IPS DF 6.9 (cell line): ENCODE data around the gene CYP19A1.

Source experiments
- DNase-seq: peaks from one replicate; pipeline ENCODE4 v3.0.0-alpha.2; 2013; ENCODE audit warnings: low read depth, low spot score
- H3K27ac ChIP-seq: one replicate; pipeline ENCODE4 v1.5.1; 2013; ENCODE audit warnings: low read length, control low read depth
- H3K27me3 ChIP-seq: 2 replicates; pipeline ENCODE4 v1.6.1; 2013; ENCODE audit warnings: mild to moderate bottlenecking, low read length; ENCODE audit not compliant: control insufficient read depth, insufficient read depth
- H3K36me3 ChIP-seq: 2 replicates; pipeline ENCODE4 v1.6.1; 2013; ENCODE audit warnings: low read length; ENCODE audit not compliant: control insufficient read depth, insufficient read depth
- H3K4me1 ChIP-seq: 2 replicates; pipeline ENCODE4 v1.6.1; 2013; ENCODE audit warnings: low read length; ENCODE audit not compliant: control insufficient read depth, insufficient read depth
- H3K4me3 ChIP-seq: 2 replicates; pipeline ENCODE4 v1.5.1; 2013; ENCODE audit warnings: mild to moderate bottlenecking, low read length
- H3K9me3 ChIP-seq: 2 replicates; pipeline ENCODE4 v1.6.1; 2013; ENCODE audit warnings: low read length, inconsistent platforms; ENCODE audit not compliant: control insufficient read depth, insufficient read depth
- WGBS: extraction: QIAGEN DNeasy Blood & Tissue Kit; methylation state at CpG from one replicate; pipeline ENCODE4 v1.1.7; 2013; ENCODE audit warnings: mixed read lengths, missing lambda C conversion rate; ENCODE audit not compliant: insufficient read length, insufficient coverage; 5-methylcytosine and 5-hydroxymethylcytosine counted together

Gene CYP19A1

DNA sequence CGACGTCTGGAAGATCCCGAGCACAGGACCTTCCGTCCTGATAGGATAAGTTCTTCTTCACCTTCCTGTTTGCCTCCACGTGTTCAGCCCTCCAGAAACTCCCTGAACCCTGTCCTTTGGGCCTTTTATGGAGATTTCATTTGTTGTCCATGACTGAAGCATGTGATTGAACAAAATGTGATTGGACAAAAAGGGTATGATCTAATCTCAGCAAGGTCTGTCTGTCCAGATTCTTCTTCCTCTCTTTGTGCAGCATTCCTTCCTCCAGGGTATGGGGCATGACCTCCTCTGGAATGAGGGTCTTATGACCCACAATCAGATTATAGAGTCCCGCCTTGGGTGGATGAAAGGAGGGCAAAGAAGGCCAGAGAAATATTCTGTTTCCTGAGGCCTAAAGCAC is at the start of gene CYP19A1:
Gene CYP19A1 (minus strand): TSS at position 101 of the 400 bp plus-strand sequence. CDS start 95,684 bp downstream, outside the sequence.
- Histone ChIP-seq H3K9me3 (no peaks in the 10 kb centered on the region), H3K4me1 (peaks cover 2% of the 10 kb centered on the region; the same call in 1 of the 2 replicates), H3K27ac (no peak within 1 kb of the TSS), H3K4me3 (no peak within 1 kb of the TSS), H3K27me3 (peaks cover 24% of the 10 kb centered on the region), H3K36me3 (no peaks in the 10 kb centered on the region; the same call in 1 of the 2 replicates)
- no peak for DNase-seq
- WGBS = no CpG with 5 or more reads among the region's 6 CpGs

DNA sequence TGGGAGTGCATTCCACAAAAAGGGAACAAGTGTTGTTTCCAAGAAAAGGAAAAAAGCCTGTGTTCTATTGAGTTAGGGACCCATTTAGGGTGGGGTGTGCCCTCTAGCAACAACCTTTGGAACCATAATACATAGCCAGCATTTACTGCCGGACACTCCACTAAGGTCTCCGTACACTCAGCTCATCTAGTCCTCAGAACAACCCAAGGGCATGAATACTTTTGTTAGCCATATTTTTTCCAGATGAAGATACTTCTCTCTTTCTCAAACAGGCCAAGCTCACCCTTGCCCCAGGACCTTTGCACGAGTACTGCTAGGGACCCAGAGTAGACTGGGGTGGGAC is 49.3 kb upstream of the CYP19A1 start:
- H3K27ac ChIP-seq = no peak overlapping the region
- no peaks in the 10 kb centered on the region for H3K9me3 ChIP-seq

DNA sequence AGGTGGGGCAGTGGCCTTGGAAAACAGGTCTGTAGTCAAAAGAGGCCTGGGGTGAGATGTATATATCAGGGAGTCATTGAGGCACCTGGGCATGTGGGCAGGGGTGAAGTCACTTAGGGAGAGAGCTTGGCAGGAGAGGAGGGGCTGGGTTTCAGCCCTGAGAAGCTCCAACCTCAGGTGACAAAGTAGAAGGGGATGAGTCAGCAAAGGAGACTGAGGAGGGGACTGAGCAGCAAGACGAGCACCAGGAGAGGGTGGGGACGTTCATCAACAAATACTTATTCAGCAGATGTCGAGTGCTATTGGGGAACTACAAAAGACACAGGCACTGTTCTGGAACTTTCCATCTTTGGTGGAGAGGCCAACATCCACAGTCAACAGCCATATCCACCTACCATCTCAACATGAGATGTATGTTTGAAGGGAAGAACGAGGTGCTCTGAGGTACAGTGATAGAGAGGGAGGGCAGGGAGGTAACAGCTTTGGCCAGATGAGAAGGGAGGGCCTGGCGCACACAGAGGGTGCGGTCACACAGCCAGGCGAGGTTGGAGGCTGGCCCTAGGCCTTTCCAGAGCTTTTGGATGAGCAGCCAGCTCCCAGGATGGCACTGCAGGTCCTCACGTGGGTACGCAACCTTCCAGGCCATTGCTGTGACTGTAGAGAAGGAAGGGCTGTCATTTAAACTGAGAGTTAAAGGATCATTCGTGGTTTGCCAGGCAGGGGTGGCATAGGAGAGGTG is 48.7 kb upstream of the CYP19A1 start:
- Histone ChIP-seq H3K9me3 (no peaks in the 10 kb centered on the region), H3K4me1 (peaks cover 3% of the 10 kb centered on the region), H3K36me3 (no peaks in the 10 kb centered on the region), H3K27ac (no peak overlapping the region), H3K27me3 (no peaks in the 10 kb centered on the region), H3K4me3 (no peak overlapping the region)
- no peak for DNase-seq
- WGBS = no CpG with 5 or more reads among the region's 10 CpGs

More for the DNA sequence above, 49.3 kb upstream of the CYP19A1 start:
- DNase-seq = no peak
- Histone ChIP-seq H3K27me3 (no peaks in the 10 kb centered on the region), H3K4me1 (peaks cover 3% of the 10 kb centered on the region), H3K4me3 (no peak overlapping the region), H3K36me3 (no peaks in the 10 kb centered on the region)
- WGBS = no CpG with 5 or more reads among the region's 3 CpGs

DNA sequence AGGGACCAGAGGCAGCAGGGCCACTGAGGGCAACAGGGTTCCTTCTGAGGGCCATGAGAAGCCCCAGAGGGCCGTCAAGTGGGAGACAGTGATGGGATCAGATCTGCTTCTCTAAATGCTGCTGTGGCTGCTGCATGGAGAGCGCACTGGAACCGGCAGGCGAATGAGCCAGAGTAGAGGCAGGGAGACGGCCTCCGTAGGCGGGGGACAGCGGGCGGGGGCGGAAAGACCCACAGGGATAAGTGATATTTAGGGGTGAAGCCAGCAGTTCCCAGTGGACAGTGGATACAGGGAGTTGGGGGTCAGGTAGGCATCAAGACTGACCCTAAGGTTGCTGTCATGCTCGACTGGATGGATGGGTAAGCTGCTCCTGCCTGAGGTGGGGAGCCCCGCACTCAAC is 48.1 kb upstream of the CYP19A1 start:
- no peak for DNase-seq
- WGBS = no CpG with 5 or more reads among the region's 12 CpGs
- Histone ChIP-seq H3K36me3 (no peaks in the 10 kb centered on the region), H3K27ac (no peak overlapping the region), H3K4me3 (no peak overlapping the region), H3K9me3 (no peaks in the 10 kb centered on the region), H3K4me1 (peaks cover 3% of the 10 kb centered on the region), H3K27me3 (no peaks in the 10 kb centered on the region)

DNA sequence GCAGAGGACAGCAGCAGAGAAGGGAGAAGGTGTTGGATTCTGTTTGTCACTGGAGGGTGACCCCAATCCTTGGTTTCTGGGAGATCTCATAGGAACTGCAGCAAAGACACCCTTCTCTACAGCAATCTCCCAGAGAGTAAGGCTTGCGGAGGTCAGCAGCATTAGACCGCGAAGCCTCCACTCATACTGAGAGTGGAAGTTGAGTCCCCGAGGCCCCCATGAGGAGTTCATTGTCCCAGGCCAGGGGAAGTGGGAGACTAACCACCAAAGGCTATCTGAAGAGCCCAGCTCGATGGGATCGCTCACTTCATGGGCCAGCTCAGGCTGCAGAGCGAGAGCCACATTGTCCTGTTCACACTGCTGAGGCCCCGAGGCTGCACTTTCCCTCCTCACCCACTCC is 47.6 kb upstream of the CYP19A1 start:
- H3K27ac ChIP-seq = no peak overlapping the region
- H3K4me1 ChIP-seq = peaks cover 3% of the 10 kb centered on the region; the same call in 1 of the 2 replicates
- no peaks in the 10 kb centered on the region for H3K36me3 ChIP-seq
- DNase-seq = no peak
- H3K9me3 ChIP-seq = no peaks in the 10 kb centered on the region
- no peak overlapping the region for H3K4me3 ChIP-seq
- H3K27me3 ChIP-seq = no peaks in the 10 kb centered on the region
- WGBS = no CpG with 5 or more reads among the region's 8 CpGs

DNA sequence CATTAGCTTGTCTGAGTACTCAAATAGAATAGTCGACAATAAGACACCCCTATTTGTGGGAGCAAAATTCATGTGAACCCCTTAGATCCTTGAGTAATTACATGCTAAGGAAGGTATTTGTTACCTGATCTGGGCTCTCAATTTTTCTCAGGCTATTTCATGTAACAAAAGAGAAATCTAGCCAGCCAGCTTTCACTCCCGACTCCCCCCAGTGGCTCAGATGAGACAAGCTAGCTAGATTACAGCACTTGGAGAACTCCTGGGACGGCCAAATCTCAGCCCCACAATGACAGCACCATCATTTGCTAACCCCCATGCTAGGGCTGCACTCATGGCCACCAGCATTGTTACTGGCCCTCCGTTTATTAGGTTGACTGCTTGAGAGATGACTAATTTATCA is 44.4 kb upstream of the CYP19A1 start:
- no peaks in the 10 kb centered on the region for H3K9me3 ChIP-seq
- H3K36me3 ChIP-seq = no peaks in the 10 kb centered on the region
- WGBS = no CpG with 5 or more reads among the region's 4 CpGs
- H3K27ac ChIP-seq = no peak overlapping the region
- no peak overlapping the region for H3K4me3 ChIP-seq
- H3K4me1 ChIP-seq = no peaks in the 10 kb centered on the region
- peak; percentile 37 for DNase-seq
- H3K27me3 ChIP-seq = no peaks in the 10 kb centered on the region

DNA sequence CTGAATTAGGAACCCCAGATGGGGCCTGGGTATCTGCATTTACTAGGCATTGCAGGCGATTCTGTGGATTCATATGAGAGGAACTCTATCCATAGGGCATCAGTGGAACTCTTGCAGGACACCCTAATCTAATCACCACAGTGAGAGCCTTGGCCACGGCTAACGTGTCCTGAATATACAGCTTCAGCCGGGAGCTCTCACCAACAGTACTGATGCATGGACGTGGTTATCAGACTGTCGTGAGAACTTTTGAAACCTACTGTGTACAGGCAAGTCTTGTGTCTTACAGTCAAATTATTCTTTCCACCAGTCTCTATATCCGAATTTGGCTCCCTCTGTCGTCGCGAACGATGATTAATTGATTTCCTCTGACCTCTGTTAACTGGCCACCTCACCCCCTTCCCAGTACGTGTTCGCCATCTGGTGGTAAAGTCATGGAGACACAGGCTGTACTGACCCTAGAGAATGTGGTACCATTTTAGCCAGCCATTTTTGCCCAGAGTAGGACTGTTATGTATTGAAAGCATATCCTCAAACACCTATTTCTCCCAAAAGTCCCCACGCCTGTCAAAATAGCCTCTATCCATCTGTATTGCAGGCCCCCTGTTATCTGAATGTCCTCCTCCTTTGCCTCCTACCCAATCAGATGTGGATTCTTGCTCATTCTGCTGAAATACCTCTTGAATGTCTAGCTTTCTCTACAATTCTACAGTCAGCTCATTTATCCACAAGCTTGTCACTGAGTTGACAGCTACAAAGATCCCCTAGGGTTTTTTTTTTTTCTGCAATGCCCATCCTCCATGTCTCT is 42.8 kb upstream of the CYP19A1 start:
- Histone ChIP-seq H3K36me3 (no peaks in the 10 kb centered on the region), H3K27me3 (no peaks in the 10 kb centered on the region), H3K4me1 (no peaks in the 10 kb centered on the region), H3K9me3 (no peaks in the 10 kb centered on the region), H3K27ac (no peak overlapping the region), H3K4me3 (no peak overlapping the region)
- no CpG with 5 or more reads among the region's 14 CpGs for WGBS
- DNase-seq = peak; percentile 39

DNA sequence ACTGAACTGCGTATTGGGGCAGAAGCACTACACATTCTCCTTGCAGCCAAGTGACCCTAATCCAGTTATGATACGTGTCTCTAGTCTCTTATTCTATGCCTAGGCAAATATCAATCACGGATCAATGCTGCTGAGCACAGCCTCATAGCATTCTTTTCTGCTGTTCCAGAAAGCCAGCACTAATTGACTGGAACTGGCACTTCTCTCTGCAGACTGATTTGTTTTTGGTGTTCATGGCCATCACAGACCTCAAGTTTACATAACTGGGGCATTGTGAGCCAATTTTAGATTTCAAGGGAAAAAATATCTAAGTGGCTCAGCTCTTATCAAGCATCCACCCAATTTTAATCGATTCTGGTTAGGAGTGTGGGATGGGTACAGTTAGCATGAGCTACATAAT is 41.0 kb upstream of the CYP19A1 start:
- Histone ChIP-seq H3K27ac (no peak overlapping the region), H3K9me3 (no peaks in the 10 kb centered on the region), H3K27me3 (no peaks in the 10 kb centered on the region), H3K4me3 (no peak overlapping the region), H3K4me1 (no peaks in the 10 kb centered on the region), H3K36me3 (no peaks in the 10 kb centered on the region)
- no peak for DNase-seq
- WGBS = no CpG with 5 or more reads among the region's 4 CpGs

DNA sequence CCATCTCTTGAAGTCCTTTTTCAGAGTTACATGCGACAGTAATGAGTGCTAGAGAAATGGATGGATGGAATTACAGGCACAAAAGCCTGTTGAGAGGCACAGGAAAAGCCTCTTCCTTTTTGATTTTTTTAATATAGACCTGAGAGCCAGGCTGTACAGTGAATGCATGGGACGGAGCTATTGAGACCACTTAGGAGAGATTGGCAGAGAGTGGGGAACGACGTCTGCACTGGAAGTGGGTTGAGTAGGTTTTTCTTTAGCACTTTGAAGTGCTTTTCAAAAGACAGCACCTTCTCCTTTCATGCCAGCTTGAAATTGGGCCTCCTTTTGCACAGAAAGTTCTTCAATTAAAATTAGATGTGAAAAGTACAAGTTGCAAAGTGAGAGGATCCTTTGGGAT is 40.0 kb upstream of the CYP19A1 start:
- no CpG with 5 or more reads among the region's 4 CpGs for WGBS
- Histone ChIP-seq H3K4me3 (no peak overlapping the region), H3K4me1 (no peaks in the 10 kb centered on the region)

DNA sequence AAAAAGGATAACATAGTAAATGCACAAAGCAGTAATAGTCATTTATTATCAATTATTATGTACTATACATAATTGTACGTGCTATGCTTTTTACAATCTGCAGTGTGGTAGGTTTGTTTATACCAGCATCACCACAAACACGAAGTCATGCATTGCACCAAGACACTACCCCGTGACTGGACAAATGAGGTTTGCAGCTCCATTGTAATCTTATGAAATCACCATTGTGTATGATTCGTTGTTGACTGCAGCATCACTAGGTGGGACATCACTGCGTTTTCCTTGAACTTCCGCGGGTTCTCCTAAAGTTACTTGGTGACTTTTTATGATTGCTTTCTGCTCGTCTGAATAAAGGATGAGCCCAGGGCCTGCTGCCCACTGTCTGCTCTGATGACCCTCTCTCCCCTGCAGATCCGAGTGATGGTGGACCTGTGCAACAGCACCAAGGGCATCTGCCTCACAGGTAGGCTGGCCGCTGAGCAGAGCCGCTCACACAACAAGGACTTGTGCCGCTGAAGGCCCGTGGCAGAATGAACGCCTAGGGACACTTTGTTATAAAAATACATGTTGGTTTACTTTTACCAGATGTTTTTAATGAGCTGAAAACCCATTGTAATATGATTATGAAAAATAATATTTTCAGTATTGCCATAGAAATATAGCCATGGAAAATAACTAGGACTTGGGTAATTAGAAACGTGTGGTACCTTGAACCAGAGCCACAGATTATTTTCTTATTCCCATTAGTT is 38.8 kb upstream of the CYP19A1 start:
- DNase-seq = no peak
- H3K27ac ChIP-seq = no peak overlapping the region

More for the DNA sequence above, 40.0 kb upstream of the CYP19A1 start:
- no peak for DNase-seq
- Histone ChIP-seq H3K9me3 (no peaks in the 10 kb centered on the region), H3K27me3 (no peaks in the 10 kb centered on the region), H3K27ac (no peak overlapping the region), H3K36me3 (no peaks in the 10 kb centered on the region)

More for the DNA sequence above, 38.8 kb upstream of the CYP19A1 start:
- H3K4me1 ChIP-seq = no peaks in the 10 kb centered on the region
- H3K9me3 ChIP-seq = no peaks in the 10 kb centered on the region
- no peaks in the 10 kb centered on the region for H3K27me3 ChIP-seq
- no peaks in the 10 kb centered on the region for H3K36me3 ChIP-seq
- H3K4me3 ChIP-seq = no peak overlapping the region
- no CpG with 5 or more reads among the region's 15 CpGs for WGBS
